HG02763 (cell line): ENCODE measurements around the gene B4GALNT4.
A peak's percentile ranks its signal among the peaks of the same experiment; 100 is the strongest.
"Not testable (repeated sequence)": the region's sequence is repeated elsewhere in the genome, so short reads cannot be mapped to it uniquely, and the experiment has no call there.

ENCODE experiments used
- ATAC-seq: cut with Tn5 transposase; IDR thresholded peaks from one replicate; pipeline ENCODE4 v1.9.1; 2021; ENCODE audit warnings: mild to moderate bottlenecking, moderate library complexity; ENCODE audit not compliant: unreplicated experiment

B4GALNT4 gene

GRCh38 chr11:405954-406795 is 36.9 kb downstream of the B4GALNT4 start:
- ATAC-seq: no peak

GRCh38 chr11:406796-407650 is 37.7 kb downstream of the B4GALNT4 start:
- ATAC-seq: peak; percentile 48

GRCh38 chr11:407651-408123 is 38.4 kb downstream of the B4GALNT4 start:
- no peak for ATAC-seq

GRCh38 chr11:408154-409007 is 39.1 kb downstream of the B4GALNT4 start:
- ATAC-seq: no peak

- ATAC-seq: no peak
Observed at GRCh38 chr11:409008-409599, 39.8 kb downstream of the B4GALNT4 start.

GRCh38 chr11:409600-410483 is 40.5 kb downstream of the B4GALNT4 start:
- no peak for ATAC-seq

- ATAC-seq: not testable (repeated sequence)
Observed at GRCh38 chr11:410711-411110, 41.4 kb downstream of the B4GALNT4 start.

- not testable (repeated sequence) for ATAC-seq
Observed at GRCh38 chr11:411520-411919, 42.2 kb downstream of the B4GALNT4 start.

GRCh38 chr11:412641-413119 is 43.4 kb downstream of the B4GALNT4 start:
- no peak for ATAC-seq

- ATAC-seq: no peak
Observed at GRCh38 chr11:413120-414081, 44.1 kb downstream of the B4GALNT4 start.

- ATAC-seq: no peak
Observed at GRCh38 chr11:414318-414857, 45.1 kb downstream of the B4GALNT4 start.

- no peak for ATAC-seq
Observed at GRCh38 chr11:415640-416041, 46.3 kb downstream of the B4GALNT4 start.

GRCh38 chr11:416051-416756 is 46.9 kb downstream of the B4GALNT4 start:
- no peak for ATAC-seq

- ATAC-seq: no peak
Observed at GRCh38 chr11:416757-417621, 47.7 kb downstream of the B4GALNT4 start.

GRCh38 chr11:417652-418342 is 48.5 kb downstream of the B4GALNT4 start:
- ATAC-seq: no peak
